Psoas muscle (tissue), 8 donors: Measurements from ENCODE around the gene RIPPLY1. TPM values are rescaled to one million over a fixed set of nuclear protein-coding genes. Genes with fewer than 3 reads are reported as not detected.

ENCODE experiments used
- ATAC-seq, 4 donors: fragments of 200-7000 bp; cut with Tn5 transposase; one replicate each; pipeline ENCODE4 v1.9.1; 2020; ENCODE audit warnings: moderate library complexity in 3 of 4, mild to moderate bottlenecking in 2 of 4
- DNase-seq, 2 donors: peaks; one replicate each; pipeline ENCODE4 v3.0.0-alpha.2; 2020
- H3K27ac ChIP-seq: fragments of 200-600 bp; one replicate; pipeline ENCODE4 v1.8.0; 2022
- H3K27me3 ChIP-seq, 3 donors: fragments of 200-600 bp in 1 of 3; one replicate each; pipeline versions ENCODE4 v1.6.1 to v1.8.0; 2013 to 2022; ENCODE audit warnings: low read length in 2 of 3, mild to moderate bottlenecking in 2 of 3, moderate library complexity in 1 of 3; ENCODE audit not compliant: insufficient read depth in 3 of 3
- H3K36me3 ChIP-seq, 2 donors: fragments of 200-600 bp in 1 of 2; one replicate each; pipeline versions ENCODE4 v1.6.1 to v1.8.0; 2013 to 2022; ENCODE audit warnings: low read depth in 1 of 2, mild to moderate bottlenecking in 1 of 2, moderate library complexity in 1 of 2; ENCODE audit not compliant: insufficient read depth in 1 of 2
- H3K4me1 ChIP-seq: fragments of 200-600 bp; one replicate; pipeline ENCODE4 v1.8.0; 2022
- H3K4me3 ChIP-seq: fragments of 200-600 bp; one replicate; pipeline ENCODE4 v1.8.0; 2022; ENCODE audit warnings: mild to moderate bottlenecking
- H3K9me3 ChIP-seq: fragments of 200-600 bp; one replicate; pipeline ENCODE4 v1.8.0; 2022
- WGBS, 3 donors: extraction: QIAGEN DNeasy Blood & Tissue Kit; methylation state at CpG; one replicate each; pipeline versions ENCODE4 v1.1.6 to v1.1.7; 2013; 5-methylcytosine and 5-hydroxymethylcytosine counted together
- intact Hi-C, 2 donors: fragments of 100-400 bp; cut with DNase I; formaldehyde crosslinking; loops; one replicate each; pipeline versions ENCODE4 v1.11.0 to v1.14.2; 2022
- polyA plus RNA-seq, 3 donors: library from polyadenylated mRNA; stranded (reverse); fragments of 200-250 nt; gene quantifications; one replicate each; pipeline ENCODE4 v1.2.3, GENCODE V29; 2013
- total RNA-seq, 4 donors: library from RNA; stranded (reverse); fragmentation: NEBNext Ultra II Directional in 2 of 4; extraction: Animal tissue kit (Norgen Biotek cat#: 25700) in 2 of 4; gene quantifications; one replicate each; pipeline versions ENCODE4 v1.2.1 to v1.2.4, GENCODE V29; 2021 to 2023
- TF ChIP-seq, protein P1 (sequence below): fragments of 200-600 bp; IDR thresholded peaks from one replicate; pipeline ENCODE4 v1.8.0; 2022; ENCODE audit warnings: antibody characterized with exemption
- donor health status: healthy with polysubstance abuse.
- donor health status: DM: no; HTN: no; CAD: no; lungs with moderate emphysema.
- donor health status: Bipolar disorder and iron deficiency.
- donor health status: healthy.
- donor health status: DM: yes; HTN: yes; CAD: no.
- donor health status: DM: no; HTN: no; CAD: no.
- donor health status: DM: no; HTN: no; CAD: no.
- donor health status: DM: yes; HTN: yes; CAD: no.

Gene RIPPLY1
- total and polyA plus RNA-seq, 7 donors = 0.08 to 0.36 (median 0.30) TPM; not detected in 2

DNA sequence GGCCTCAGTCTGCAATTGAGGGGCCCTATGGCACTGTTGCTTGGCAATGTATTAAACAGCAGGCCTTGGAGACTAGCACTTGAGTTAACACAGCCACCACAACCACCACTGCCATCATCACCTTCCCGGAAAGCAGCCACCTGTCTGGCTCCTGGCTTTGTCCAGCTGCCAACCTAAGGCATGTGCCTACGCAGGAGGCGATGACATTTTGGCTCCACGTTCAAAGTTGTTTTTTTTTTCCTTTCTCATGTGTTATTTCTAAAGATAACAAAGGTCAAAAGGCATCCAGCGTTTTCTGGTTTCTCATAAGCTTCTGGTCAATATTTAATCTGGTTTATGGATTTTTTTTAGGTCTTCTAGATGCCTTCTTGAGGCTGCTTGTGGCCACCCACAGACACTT is 24.6 kb upstream of the RIPPLY1 start:
- ATAC-seq (peak in 1 of 4 donors; percentile 46), DNase-seq (no peak)
- WGBS, 3 donors = 53 to 67% (median 64%) methylated on average over 5 of the region's 5 CpGs
- H3K27me3 ChIP-seq = peaks cover 0 to 10% (median 0%) of the 10 kb centered on the region in 3 donors
- intact Hi-C loops = no loop called here
- no peak overlapping the region for H3K4me3 ChIP-seq
- no peak overlapping the region for H3K27ac ChIP-seq
- H3K4me1 ChIP-seq = no peaks in the 10 kb centered on the region
- H3K9me3 ChIP-seq = no peaks in the 10 kb centered on the region
- no peaks in the 10 kb centered on the region for H3K36me3 ChIP-seq
- TF ChIP-seq, protein P1, sequence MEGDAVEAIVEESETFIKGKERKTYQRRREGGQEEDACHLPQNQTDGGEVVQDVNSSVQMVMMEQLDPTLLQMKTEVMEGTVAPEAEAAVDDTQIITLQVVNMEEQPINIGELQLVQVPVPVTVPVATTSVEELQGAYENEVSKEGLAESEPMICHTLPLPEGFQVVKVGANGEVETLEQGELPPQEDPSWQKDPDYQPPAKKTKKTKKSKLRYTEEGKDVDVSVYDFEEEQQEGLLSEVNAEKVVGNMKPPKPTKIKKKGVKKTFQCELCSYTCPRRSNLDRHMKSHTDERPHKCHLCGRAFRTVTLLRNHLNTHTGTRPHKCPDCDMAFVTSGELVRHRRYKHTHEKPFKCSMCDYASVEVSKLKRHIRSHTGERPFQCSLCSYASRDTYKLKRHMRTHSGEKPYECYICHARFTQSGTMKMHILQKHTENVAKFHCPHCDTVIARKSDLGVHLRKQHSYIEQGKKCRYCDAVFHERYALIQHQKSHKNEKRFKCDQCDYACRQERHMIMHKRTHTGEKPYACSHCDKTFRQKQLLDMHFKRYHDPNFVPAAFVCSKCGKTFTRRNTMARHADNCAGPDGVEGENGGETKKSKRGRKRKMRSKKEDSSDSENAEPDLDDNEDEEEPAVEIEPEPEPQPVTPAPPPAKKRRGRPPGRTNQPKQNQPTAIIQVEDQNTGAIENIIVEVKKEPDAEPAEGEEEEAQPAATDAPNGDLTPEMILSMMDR = no peak

DNA sequence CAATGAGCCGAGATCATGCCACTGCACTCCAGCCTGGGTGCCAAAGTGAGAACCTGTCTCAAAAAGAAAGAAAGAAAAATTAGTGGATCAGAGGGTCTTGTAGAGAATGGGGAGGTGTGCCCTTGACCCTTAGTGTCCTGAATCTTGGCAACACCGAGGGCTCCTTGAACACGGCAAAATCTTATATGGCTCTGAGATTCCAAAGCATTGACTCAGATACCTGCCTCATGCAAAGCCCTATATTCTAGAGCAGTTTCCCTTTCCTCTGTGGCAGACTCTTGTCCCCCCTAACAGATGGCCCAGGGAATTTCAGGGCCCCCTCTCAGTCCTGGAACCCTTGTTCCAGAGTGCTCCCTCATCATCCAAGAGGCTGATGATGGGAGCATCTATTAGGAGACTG is 23.9 kb upstream of the RIPPLY1 start:
- TF ChIP-seq, protein P1 = no peak
- Histone ChIP-seq H3K27ac (no peak overlapping the region), H3K4me1 (no peaks in the 10 kb centered on the region), H3K4me3 (no peak overlapping the region), H3K27me3 (peaks cover 0 to 10% (median 0%) of the 10 kb centered on the region in 3 donors), H3K9me3 (no peaks in the 10 kb centered on the region), H3K36me3 (no peaks in the 10 kb centered on the region)
- ATAC-seq = no peak
- no peak for DNase-seq
- intact Hi-C loops = no loop called here
- WGBS, 3 donors = 76 to 92% (median 88%) methylated on average over 3 of the region's 3 CpGs

DNA sequence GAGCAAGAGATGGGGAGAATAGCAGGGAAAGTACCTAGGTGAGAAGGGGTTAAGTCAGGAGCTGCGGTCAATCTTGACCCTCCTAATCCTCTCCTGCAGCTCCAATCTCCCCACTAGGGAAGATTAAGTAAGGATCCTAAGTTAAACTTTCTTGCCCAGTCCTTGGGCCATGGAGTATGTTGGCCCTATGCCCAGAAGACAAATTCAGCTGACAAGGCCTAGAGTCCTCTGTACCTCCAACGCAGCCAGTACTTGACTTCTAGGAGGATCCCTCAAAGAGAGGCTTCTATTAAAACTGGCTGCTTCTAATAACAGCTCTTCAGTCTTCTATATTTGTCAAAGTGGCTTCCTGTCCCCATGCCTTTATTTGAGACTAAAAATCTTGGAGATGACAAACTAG is 18.5 kb upstream of the RIPPLY1 start:
- TF ChIP-seq, protein P1 = no peak
- Histone ChIP-seq H3K36me3 (no peaks in the 10 kb centered on the region), H3K9me3 (no peaks in the 10 kb centered on the region), H3K27ac (no peak overlapping the region), H3K27me3 (peaks cover 0 to 7% (median 0%) of the 10 kb centered on the region in 3 donors), H3K4me3 (no peak overlapping the region), H3K4me1 (no peaks in the 10 kb centered on the region)
- intact Hi-C loops = no loop called here
- DNase-seq = no peak
- 46 to 78% (median 59%) methylated on average over 2 of the region's 2 CpGs for whole genome bisulfite sequencing, 3 donors
- ATAC-seq = no peak

DNA sequence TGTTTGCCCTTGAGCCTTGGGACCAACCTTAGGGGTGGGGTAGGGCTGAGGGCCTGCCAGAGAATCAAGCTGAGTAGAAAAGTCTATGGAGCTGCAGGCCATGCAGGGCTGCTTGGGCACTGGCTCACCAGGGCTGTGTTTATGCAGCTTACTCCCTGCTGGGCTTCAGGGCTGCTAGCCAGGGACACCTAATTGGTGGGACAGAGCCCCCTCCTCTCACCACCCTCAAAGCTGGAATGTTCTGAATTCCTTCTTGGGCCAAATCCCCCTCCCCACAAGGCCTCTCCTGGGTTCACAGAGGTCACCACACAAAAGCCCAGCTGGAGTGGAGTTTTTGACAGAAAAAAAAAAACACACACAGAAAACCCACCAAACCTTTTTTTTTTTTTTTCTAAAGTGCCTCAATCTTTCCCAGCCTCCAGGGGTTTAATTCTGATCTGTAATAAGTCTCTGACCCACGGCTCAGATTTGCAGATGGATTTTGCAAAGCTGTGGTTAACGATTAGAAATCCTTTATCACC is 16.9 kb upstream of the RIPPLY1 start, which contains the start of gene CLDN2:
Gene CLDN2, plus strand, starts transcription at position 471 of the 521 bp plus-strand sequence. CDS start 7,827 bp downstream, outside the sequence.
- no peak within 1 kb of the TSS for H3K4me3 ChIP-seq
- H3K27me3 ChIP-seq = peaks cover 0 to 15% (median 0%) of the 10 kb centered on the region in 3 donors
- no peaks in the 10 kb centered on the region for H3K36me3 ChIP-seq
- intact Hi-C loops = no loop called here
- H3K27ac ChIP-seq = no peak within 1 kb of the TSS
- no peaks in the 10 kb centered on the region for H3K4me1 ChIP-seq
- 30 to 35% (median 34%) methylated on average over 2 of the region's 2 CpGs for WGBS, 3 donors
- ATAC-seq (no peak), DNase-seq (no peak)
- TF ChIP-seq, protein P1 = no peak
- H3K9me3 ChIP-seq = no peaks in the 10 kb centered on the region
